ENCODE measurements around the gene MYCBPAP. TPM values are rescaled to one million over a fixed set of nuclear protein-coding genes. Genes with fewer than 3 reads are reported as not detected.

The MYCBPAP gene
- total RNA-seq, 3 donors from 2014 or later: 0.26 to 0.49 (median 0.30) TPM

DNA sequence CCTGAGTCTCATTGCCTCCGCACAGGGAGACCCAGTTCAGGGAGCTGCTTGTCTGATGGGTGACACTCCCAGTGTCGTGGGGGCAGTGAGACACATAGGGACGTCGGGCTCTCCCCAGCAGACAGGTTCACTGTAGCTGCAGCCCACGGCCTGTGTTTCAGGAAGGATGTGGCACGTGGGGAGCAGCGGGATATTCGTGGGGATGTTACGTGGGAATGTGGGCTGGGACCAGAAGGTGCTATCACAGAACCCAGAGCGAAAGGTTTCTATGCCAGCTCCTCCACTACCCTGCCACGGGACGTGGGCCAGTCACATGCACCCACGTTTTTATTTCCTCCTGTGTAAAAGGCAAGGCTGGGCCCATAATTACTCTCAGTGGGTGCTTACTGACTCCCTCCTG lies 68.6 kb downstream of the MYCBPAP start:
- ATAC-seq: no peak
- Mint-ChIP-seq H3K4me1 (ENCODE audit: low read depth) (no peaks in the 10 kb centered on the region), H3K9me3 (no peaks in the 10 kb centered on the region), H3K36me3 (ENCODE audit: insufficient read depth) (no peaks in the 10 kb centered on the region), H3K27me3 (ENCODE audit: low read depth) (peaks cover 13% of the 10 kb centered on the region), H3K4me3 (no peak overlapping the region)
- no peak for DNase-seq

DNA sequence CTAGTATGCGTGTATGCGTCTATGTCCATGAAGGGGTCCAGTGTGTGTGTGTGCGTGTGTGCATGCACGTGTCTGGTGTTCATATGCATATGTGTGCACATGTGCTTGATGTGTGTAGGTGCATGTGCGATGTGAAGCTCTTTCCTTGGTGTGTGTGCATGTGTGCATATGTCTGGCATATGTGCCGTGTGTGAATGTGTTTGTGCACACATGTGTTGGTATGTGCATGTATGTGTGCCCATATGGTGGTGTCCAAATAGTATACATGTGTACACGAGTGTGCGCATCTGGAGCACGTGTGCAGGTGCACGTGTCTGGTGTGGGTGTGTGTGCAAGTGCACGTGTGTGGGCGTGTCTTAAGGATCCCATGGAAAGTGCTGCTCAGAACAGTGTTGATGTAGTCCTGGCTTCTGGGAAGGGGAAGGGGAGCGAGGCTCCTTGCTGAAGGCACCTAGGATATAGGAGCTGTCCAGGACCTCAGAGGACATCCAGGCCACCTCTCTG lies 69.3 kb downstream of the MYCBPAP start:
- no peaks in the 10 kb centered on the region for H3K36me3 Mint-ChIP-seq (ENCODE audit: insufficient read depth)
- no peaks in the 10 kb centered on the region for H3K4me1 Mint-ChIP-seq (ENCODE audit: low read depth)
- no peaks in the 10 kb centered on the region for H3K9me3 Mint-ChIP-seq
- no peak for ATAC-seq
- H3K27me3 Mint-ChIP-seq (ENCODE audit: low read depth): peaks cover 13% of the 10 kb centered on the region
- no peak overlapping the region for H3K4me3 Mint-ChIP-seq
- no peak for DNase-seq

DNA sequence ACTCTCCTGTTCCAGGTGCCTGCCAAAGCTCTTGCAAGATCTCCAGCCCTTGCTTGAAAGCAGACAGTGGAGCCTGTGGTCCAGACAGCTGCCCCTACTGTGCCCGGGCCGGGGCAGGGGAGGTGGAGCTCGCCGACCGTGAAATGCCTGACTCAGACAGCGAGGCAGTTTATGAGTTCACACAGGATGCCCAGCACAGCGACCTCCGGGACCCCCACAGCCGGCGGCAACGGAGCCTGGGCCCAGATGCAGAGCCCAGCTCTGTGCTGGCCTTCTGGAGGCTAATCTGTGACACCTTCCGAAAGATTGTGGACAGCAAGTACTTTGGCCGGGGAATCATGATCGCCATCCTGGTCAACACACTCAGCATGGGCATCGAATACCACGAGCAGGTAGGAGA lies 69.9 kb downstream of the MYCBPAP start:
- no peaks in the 10 kb centered on the region for H3K4me1 Mint-ChIP-seq (ENCODE audit: low read depth)
- H3K27me3 Mint-ChIP-seq (ENCODE audit: low read depth): peaks cover 15% of the 10 kb centered on the region
- no peaks in the 10 kb centered on the region for H3K36me3 Mint-ChIP-seq (ENCODE audit: insufficient read depth)
- ATAC-seq (no peak), DNase-seq (no peak)
- H3K9me3 Mint-ChIP-seq: no peaks in the 10 kb centered on the region
- no peak overlapping the region for H3K4me3 Mint-ChIP-seq

DNA sequence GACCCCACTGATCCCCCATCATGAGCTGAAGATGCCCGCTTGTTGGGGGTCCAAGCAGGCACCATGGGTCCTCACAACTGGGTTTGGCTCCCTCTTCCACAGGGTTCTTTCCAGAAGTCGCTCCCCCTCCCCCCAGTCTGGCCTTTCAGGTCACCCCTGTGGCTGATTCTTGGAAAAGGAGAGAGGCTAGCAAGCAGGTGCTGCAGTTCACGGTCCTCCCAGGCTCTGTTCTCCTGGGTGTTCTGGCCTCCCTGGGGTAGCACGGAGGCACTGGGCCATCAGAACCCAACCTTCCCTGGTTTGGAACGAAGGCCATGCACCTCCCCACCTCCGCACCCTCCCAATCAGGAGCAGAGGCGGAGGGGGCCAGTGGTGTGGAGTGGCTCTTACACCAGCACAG lies 71.2 kb downstream of the MYCBPAP start:
- DNase-seq (no peak), ATAC-seq (no peak)
- Mint-ChIP-seq H3K4me1 (ENCODE audit: low read depth) (no peaks in the 10 kb centered on the region), H3K9me3 (no peaks in the 10 kb centered on the region), H3K36me3 (ENCODE audit: insufficient read depth) (no peaks in the 10 kb centered on the region), H3K27me3 (ENCODE audit: low read depth) (peaks cover 15% of the 10 kb centered on the region), H3K4me3 (no peak overlapping the region)

DNA sequence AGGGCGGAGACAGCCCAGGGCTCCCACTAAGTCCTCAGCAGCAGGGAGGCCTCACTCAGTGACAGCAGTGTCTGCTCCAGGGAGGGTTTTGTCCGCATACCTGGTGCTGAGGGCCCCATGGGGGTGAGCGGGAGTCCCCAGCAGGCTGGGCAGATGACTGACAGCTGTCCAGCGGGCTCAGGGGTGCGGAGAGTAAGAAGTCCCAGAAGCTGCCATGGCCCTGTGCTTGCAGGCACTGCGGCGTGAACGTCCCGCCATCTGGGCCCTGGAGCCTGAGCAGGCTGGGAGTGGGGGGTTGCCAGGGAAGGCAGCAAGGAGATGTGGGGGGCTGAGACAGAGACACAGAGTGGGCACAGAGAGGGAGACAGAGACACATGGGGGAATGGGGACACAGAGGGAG lies 72.4 kb downstream of the MYCBPAP start:
- H3K9me3 Mint-ChIP-seq: no peaks in the 10 kb centered on the region
- H3K4me1 Mint-ChIP-seq (ENCODE audit: low read depth): no peaks in the 10 kb centered on the region
- peaks cover 15% of the 10 kb centered on the region for H3K27me3 Mint-ChIP-seq (ENCODE audit: low read depth)
- H3K4me3 Mint-ChIP-seq: no peak overlapping the region
- H3K36me3 Mint-ChIP-seq (ENCODE audit: insufficient read depth): no peaks in the 10 kb centered on the region
- no peak for DNase-seq
- ATAC-seq: no peak

Other genes starting within 250 kb of the MYCBPAP start
- not detected for gene TMEM92, start 234.0 kb upstream of the MYCBPAP start, total RNA-seq
- gene XYLT2, start 162.3 kb upstream of the MYCBPAP start, total RNA-seq: 10 to 100 TPM; 23.8 to 25.0 (median 24.1) TPM
- gene MRPL27, start 135.3 kb upstream of the MYCBPAP start, total RNA-seq: 100 to 1,000 TPM in 2 of 3 donors, 10 to 100 TPM in 1; 85.2 to 109 (median 102) TPM
- gene EME1, start 135.2 kb upstream of the MYCBPAP start, total RNA-seq: 10 to 100 TPM; 12.2 to 13.3 (median 12.6) TPM
- gene LRRC59, start 110.9 kb upstream of the MYCBPAP start, total RNA-seq: 100 to 1,000 TPM; 153 to 174 (median 159) TPM
- 1 to 10 TPM; 3.7 to 4.3 (median 4.3) TPM for gene ACSF2, start 82.2 kb upstream of the MYCBPAP start, total RNA-seq
- not detected for gene CHAD, start 39.6 kb upstream of the MYCBPAP start, total RNA-seq
- 10 to 100 TPM; 59.9 to 67.7 (median 67.4) TPM for gene RSAD1, start 29.6 kb upstream of the MYCBPAP start, total RNA-seq
- under 1 TPM in 1 of 3 donors, not detected in 2; 0.30 TPM for gene EPN3, start 24.3 kb downstream of the MYCBPAP start, total RNA-seq
- gene SPATA20, start 38.7 kb downstream of the MYCBPAP start, total RNA-seq: 10 to 100 TPM in 2 of 3 donors, 1 to 10 TPM in 1; 6.5 to 16.9 (median 13.5) TPM
- under 1 TPM in 1 of 3 donors, not detected in 2; 0.03 TPM for gene CACNA1G, start 52.3 kb downstream of the MYCBPAP start, total RNA-seq
- gene ABCC3, start 126.4 kb downstream of the MYCBPAP start, total RNA-seq: under 1 TPM; 0.26 to 0.63 (median 0.49) TPM
- gene ANKRD40, start 199.5 kb downstream of the MYCBPAP start, total RNA-seq: 10 to 100 TPM; 54.4 to 61.1 (median 59.1) TPM
- 100 to 1,000 TPM in 2 of 3 donors, 10 to 100 TPM in 1; 99.8 to 108 (median 100) TPM for gene LUC7L3, start 211.2 kb downstream of the MYCBPAP start, total RNA-seq